Neutrophil (primary cell): ENCODE results near the gene PUSL1.
A peak's percentile ranks its signal among the peaks of the same experiment; 100 is the strongest.

ENCODE experiments used
- H3K27ac ChIP-seq: fragments of 200-600 bp; sonication (generic); 2 replicates; pipeline ENCODE4 v1.5.1; 2016; ENCODE audit warnings: mild to moderate bottlenecking, moderate library complexity
- H3K27me3 ChIP-seq: fragments of 200-600 bp; sonication (generic); 2 replicates; pipeline ENCODE4 v1.6.0; 2016; ENCODE audit warnings: mild to moderate bottlenecking
- H3K36me3 ChIP-seq: fragments of 200-600 bp; sonication (generic); 2 replicates; pipeline ENCODE4 v1.5.1; 2017
- H3K4me1 ChIP-seq, 2 experiments: fragments of 200-600 bp in 1 of 2; sonication (generic) in 1 of 2; 1 replicate in 1 of 2; 2 replicates in 1 of 2; pipeline versions ENCODE4 v1.5.1 to v1.6.1; 2013 to 2016; ENCODE audit warnings: low read depth in 1 of 2, low read length in 1 of 2, mild to moderate bottlenecking in 1 of 2, moderate library complexity in 1 of 2; ENCODE audit not compliant: control insufficient read depth in 1 of 2, insufficient read depth in 1 of 2
- H3K4me3 ChIP-seq, 2 experiments: fragments of 200-600 bp in 1 of 2; sonication (generic) in 1 of 2; 1 replicate in 1 of 2; 2 replicates in 1 of 2; pipeline ENCODE4 v1.5.1; 2013 to 2016; ENCODE audit warnings: low read depth in 1 of 2, low read length in 1 of 2, mild to moderate bottlenecking in 1 of 2, moderate library complexity in 1 of 2
- H3K9me3 ChIP-seq: fragments of 200-600 bp; sonication (generic); 2 replicates; pipeline ENCODE4 v1.5.1; 2016
- TF ChIP-seq, protein P1 (sequence below): fragments of 200-600 bp; sonication (generic); IDR thresholded peaks from 2 replicates; pipeline ENCODE4 v1.5.1; 2016; ENCODE audit warnings: antibody characterized with exemption

PUSL1 gene

DNA sequence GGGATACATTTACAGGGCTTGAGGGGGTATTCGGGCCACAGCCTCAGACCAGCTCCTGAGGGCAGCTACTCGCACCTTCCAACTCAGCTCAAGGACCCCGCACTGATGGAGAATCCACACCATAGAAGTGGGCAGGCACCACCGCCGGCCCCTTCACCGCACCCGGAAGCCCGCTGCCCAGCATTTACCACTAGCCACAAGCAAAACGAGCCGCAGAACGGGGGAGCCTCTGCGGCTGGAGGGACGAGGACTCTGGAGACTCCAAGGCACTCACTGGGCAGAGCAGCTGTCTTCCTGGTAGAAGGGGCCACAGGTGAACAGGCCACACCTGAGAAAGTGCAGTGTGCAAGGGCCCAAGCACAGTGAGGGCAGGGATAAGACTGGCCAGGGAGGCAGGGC, 40.1 kb upstream of the PUSL1 start:
- Histone ChIP-seq H3K9me3 (no peaks in the 10 kb centered on the region), H3K27ac (no peak overlapping the region), H3K4me1 (peaks cover 22 to 23% of the 10 kb centered on the region in 2 experiments), H3K4me3 (no peak overlapping the region), H3K27me3 (no peaks in the 10 kb centered on the region), H3K36me3 (peaks cover 71% of the 10 kb centered on the region)
- TF ChIP-seq, protein P1, sequence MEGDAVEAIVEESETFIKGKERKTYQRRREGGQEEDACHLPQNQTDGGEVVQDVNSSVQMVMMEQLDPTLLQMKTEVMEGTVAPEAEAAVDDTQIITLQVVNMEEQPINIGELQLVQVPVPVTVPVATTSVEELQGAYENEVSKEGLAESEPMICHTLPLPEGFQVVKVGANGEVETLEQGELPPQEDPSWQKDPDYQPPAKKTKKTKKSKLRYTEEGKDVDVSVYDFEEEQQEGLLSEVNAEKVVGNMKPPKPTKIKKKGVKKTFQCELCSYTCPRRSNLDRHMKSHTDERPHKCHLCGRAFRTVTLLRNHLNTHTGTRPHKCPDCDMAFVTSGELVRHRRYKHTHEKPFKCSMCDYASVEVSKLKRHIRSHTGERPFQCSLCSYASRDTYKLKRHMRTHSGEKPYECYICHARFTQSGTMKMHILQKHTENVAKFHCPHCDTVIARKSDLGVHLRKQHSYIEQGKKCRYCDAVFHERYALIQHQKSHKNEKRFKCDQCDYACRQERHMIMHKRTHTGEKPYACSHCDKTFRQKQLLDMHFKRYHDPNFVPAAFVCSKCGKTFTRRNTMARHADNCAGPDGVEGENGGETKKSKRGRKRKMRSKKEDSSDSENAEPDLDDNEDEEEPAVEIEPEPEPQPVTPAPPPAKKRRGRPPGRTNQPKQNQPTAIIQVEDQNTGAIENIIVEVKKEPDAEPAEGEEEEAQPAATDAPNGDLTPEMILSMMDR: no peak

DNA sequence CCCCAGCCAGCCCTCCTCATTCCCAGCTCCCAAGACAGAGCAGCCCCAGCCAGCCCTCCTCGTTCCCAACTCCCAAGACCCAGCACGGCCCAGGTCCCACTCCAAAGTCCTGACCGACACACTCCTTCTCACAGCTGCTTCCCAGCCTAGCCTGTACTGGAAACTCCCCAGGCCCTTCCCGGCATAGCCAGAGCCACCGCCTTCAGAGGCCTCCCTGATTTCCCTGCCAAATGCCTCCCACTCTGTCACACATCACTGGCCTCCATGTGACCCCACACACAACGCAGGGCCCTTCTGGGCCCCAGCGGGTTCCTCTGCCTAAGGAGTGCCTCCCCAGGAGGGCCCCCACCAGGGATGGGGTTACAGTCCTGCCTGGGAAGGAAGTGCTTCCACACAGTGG, 37.6 kb upstream of the PUSL1 start:
- Histone ChIP-seq H3K4me1 (peaks cover 29% of the 10 kb centered on the region in 2 experiments), H3K36me3 (peaks cover 46% of the 10 kb centered on the region), H3K9me3 (no peaks in the 10 kb centered on the region), H3K27me3 (no peaks in the 10 kb centered on the region), H3K27ac (no peak overlapping the region), H3K4me3 (no peak overlapping the region)
- TF ChIP-seq, protein P1: no peak

DNA sequence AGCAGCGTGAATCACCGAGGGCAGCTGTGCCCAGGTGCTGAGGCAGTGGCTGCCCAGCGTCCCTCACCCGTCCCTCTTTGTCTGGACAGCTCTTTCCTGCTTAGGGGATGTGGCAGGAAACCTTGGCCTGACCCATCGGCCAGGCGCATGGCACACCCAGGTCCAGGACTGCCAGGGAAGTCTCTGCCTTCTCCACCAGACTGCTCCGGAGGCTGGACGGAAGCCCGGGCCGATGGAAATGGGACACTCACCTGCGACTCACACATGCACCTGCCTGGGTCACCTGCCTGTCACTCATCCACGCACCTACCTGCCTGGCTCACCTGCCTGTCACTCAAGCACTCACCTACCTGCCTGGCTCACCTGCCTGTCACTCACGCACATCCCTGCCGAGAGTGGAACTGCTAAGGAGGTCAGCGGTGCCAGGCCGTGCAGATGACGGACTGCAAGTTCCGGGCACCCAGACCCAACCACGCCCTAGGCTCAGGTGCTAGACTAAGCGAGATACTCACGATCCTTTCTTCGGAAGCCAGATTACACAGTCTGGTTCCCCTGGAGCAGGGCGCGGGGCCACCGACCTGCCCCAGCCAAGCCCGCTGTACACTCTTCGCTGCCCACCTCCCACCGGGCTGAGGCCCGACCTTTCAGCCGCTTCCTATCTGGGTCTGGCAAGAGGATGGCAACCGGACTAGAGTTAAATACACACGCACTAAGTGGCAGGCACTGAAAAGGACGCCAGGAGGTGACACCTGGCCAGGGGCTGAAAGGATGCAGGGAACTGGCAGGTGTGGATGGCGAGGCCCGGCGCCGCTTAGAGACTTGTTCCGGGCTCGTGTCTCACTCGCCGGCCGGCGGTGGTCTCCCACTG, 35.8 kb upstream of the PUSL1 start:
- Histone ChIP-seq H3K4me3 (peak overlapping the region; percentile 86 to 94), H3K27ac (peak overlapping the region; percentile 84), H3K9me3 (no peaks in the 10 kb centered on the region), H3K4me1 (peaks cover 29% of the 10 kb centered on the region in 2 experiments), H3K36me3 (peaks cover 28% of the 10 kb centered on the region), H3K27me3 (no peaks in the 10 kb centered on the region)
- TF ChIP-seq, protein P1: no peak

DNA sequence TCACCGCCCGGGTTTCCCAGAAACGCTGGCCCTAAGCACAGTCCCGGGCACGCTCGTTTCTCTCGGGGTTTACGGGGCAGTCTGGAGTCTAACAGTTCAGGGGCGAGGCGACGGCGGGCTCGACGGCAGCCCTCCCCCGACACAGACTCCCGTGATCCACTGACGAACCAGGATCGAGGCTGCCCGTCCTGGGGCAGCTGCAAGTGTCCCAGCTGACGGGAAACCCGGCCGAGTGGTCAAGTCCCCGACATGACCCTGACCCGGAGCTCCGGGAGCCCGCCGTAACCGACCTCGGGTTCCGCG, 35.2 kb upstream of the PUSL1 start:
- Histone ChIP-seq H3K4me3 (peak overlapping the region; percentile 86 to 94), H3K9me3 (no peaks in the 10 kb centered on the region), H3K27me3 (no peaks in the 10 kb centered on the region), H3K27ac (peak overlapping the region; percentile 84), H3K4me1 (peaks cover 29% of the 10 kb centered on the region in 2 experiments), H3K36me3 (peaks cover 22% of the 10 kb centered on the region)
- TF ChIP-seq, protein P1: no peak

DNA sequence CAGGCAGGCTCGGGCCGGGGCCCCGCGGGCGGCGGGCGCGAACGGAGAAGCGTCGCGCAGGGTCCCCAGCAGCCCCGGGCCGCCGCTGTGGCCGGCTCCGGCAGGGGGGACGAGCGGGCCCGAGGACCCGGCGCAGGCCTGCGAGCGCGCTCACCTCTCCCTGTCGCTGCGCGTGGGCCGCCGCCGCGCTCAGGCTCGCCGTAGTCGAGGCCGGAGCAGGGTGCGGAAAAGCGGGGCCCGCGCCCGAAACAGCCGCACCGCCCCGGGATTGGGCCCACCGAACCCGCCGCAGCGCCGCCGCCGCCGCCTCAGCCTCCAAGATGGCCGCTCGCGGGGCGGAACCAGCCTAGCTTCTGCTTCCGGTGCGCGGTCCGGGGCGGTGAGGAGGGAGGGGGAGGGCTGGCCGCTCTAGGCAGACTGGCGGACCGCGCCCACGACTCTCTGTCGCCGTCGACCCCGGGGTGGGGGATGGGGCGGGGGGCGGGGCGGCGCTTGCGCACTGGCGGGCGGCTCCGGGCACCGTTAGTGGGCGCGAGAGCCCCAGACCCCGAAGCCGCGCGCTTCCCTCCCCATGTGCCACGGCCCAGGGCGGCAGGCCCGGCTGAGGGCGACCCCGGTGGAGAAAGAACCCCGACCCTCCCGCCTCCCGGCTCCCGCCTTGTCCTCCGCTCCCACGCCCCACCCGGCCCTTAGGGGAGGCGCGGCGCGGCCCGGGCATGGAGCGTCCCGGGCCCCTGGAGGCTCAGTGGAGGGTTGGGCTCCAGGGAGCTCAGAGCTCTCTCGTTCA, 34.7 kb upstream of the PUSL1 start, which contains the start of gene UBE2J2:
Gene UBE2J2, minus strand, starts transcription at position 343 of the 787 bp plus-strand sequence. CDS start 5,862 bp downstream, outside the sequence.
- TF ChIP-seq, protein P1: peak; percentile 37
- Histone ChIP-seq H3K36me3 (peaks cover 18% of the 10 kb centered on the region), H3K9me3 (no peaks in the 10 kb centered on the region), H3K27me3 (no peaks in the 10 kb centered on the region), H3K27ac (peak within 1 kb of the TSS; percentile 84), H3K4me1 (peaks cover 29% of the 10 kb centered on the region in 2 experiments), H3K4me3 (peak within 1 kb of the TSS; percentile 86 to 94)
